Measurements from ENCODE around the gene ZIC5. TPM values are rescaled to one million over a fixed set of nuclear protein-coding genes. Genes with fewer than 3 reads are reported as not detected.

Gene ZIC5
- total RNA-seq = 1 to 10 TPM in 2 of 8 experiments, under 1 TPM in 5, not detected in 1; 0.18 to 1.9 (median 0.33) TPM

DNA sequence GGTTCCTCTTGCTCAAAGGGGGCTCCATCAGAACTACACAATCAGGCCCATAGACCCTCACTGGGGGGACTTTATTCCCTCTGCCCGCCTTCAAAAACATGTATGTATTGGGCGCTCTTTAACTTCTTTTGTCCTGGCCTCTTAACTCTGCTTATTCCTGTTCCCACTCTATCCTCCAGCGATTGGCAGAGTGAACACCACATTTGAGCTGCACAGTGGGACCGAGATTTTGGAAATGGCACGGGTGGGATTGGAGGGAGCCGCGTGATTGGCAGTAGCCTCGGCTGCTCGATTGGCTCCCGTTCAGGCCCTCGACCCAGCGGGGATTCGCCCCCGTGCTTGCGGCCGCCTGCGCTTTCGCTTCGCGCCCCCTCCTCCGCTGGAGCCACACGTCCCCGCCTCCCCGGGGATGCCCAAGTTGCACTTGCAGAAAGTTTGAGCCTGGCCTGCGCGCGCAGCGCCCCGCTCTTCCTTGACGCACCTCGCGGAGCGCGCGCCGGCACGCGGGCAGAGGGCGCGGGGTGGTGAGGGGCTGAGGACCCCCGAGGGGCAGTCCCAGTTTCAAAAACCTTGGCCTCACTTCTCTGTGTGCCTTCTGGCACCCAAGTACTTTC lies at the start of gene ZIC5:
TSS of gene ZIC5 (minus strand) at position 192 of the 614 bp plus-strand sequence. CDS start at position 28, 164 bp downstream.
- Histone ChIP-seq H3K4me1 (replicated peaks in 1 of 2) (peaks cover 0 to 6% of the 10 kb centered on the region in 2 donors), H3K4me3 (peak within 1 kb of the TSS; percentile 23 to 54 (median 28)), H3K27ac (peak within 1 kb of the TSS in 1 of 2 donors; percentile 49)
- in situ Hi-C loops (cut with MboI; ENCODE audit: low pct_unique_long_range_greater_than_20kb in 2 of 9, low sequenced_read_pairs in 9 of 9, unreplicated experiment in 9 of 9) = no loop called here
- 0 to 20% (median 0%) methylated on average over 2 to 6 of the region's 41 CpGs; no CpG with 5 or more reads in 7 of the 10 experiments for WGBS, 10 experiments
- peak in 2 of 8 experiments; percentile 2 to 14 for ATAC-seq (replicated peaks in 6 of 8)

DNA sequence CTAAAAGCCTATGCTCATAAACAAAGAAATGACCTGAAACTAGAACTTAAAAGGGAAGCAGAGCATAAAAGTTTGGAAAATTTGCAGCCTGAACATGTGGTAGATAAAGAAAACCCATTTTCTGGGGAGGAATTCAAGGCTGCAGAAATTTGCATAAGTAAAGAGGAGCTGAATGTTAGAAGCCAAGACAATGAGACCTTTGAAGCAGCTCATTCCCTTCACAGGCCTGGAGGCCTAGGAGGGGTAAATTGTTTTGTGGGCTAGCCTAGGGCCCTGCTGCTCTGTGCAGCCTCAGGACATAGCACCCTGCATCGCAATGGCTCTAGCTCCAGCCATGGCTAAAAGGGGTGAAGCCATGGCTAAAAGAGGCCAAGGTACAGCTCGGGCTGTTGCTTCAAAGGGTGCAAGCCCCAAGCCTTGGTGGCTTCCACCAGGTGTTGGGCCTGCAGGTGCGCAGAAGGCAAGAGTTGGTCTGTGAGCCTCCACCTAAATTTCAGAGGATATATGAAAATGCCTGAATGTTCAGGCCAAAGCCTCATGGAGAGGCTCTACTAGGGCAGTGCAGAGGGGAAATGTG lies 48.3 kb upstream of the ZIC5 start:
- WGBS, 10 experiments = 60 to 100% (median 82%) methylated on average over 1 to 2 of the region's 3 CpGs; no CpG with 5 or more reads in 4 of the 10 experiments
- ATAC-seq (replicated peaks in 6 of 8) = no peak
- no peak overlapping the region for H3K4me3 ChIP-seq
- in situ Hi-C loops (cut with MboI; ENCODE audit: low pct_unique_long_range_greater_than_20kb in 2 of 9, low sequenced_read_pairs in 9 of 9, unreplicated experiment in 9 of 9) = no loop called here
- no peak overlapping the region for H3K27ac ChIP-seq
- H3K4me1 ChIP-seq (replicated peaks in 1 of 2) = no peaks in the 10 kb centered on the region

DNA sequence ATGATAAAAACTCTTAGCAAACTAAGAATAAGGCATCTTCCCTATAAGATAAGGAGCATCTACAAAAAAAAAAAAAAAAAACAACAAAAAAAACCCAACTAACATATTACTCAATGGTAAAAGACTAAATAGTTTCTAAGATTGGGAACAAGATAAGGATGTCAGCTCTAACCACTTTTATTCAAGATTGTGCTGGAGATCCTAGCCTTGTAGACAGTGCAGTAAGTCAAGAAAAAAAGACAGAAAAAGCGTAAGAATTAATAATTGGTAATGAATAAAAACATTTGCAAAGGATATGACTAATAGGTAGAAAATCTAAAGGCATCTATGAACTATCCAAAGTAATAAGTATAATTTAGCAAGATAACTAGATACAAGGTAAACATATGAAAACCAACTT lies 43.1 kb upstream of the ZIC5 start:
- WGBS, 10 experiments = 43 to 100% (median 91%) methylated on average over 1 of the region's 1 CpG
- Histone ChIP-seq H3K27ac (no peak overlapping the region), H3K4me3 (no peak overlapping the region), H3K4me1 (replicated peaks in 1 of 2) (no peaks in the 10 kb centered on the region)
- no peak for ATAC-seq (replicated peaks in 6 of 8)
- in situ Hi-C loops (cut with MboI; ENCODE audit: low pct_unique_long_range_greater_than_20kb in 2 of 9, low sequenced_read_pairs in 9 of 9, unreplicated experiment in 9 of 9) = no loop called here

DNA sequence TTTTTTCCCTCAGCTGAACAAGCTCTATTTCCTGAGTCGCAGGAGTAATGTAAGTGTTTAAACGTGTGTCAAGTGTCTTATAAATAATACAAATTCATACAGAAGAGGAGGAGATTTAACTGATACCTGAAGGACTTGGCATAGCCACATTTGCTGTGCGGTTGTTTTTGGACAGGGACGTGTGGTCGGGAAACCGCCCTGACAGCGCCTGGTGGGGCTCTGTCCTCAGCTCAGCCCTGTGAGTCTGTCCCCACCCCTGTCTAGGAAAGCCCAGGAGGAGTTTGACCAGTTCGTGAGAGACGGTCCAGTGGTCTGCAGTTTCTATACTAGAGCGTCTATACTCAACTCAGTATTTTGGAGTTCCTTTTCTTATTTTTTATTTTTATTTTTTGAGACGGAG lies 26.7 kb upstream of the ZIC5 start:
- WGBS, 10 experiments = 74 to 92% (median 80%) methylated on average over 1 to 11 of the region's 11 CpGs; no CpG with 5 or more reads in 3 of the 10 experiments
- Histone ChIP-seq H3K4me1 (replicated peaks in 1 of 2) (no peaks in the 10 kb centered on the region), H3K27ac (no peak overlapping the region), H3K4me3 (no peak overlapping the region)
- in situ Hi-C loops (cut with MboI; ENCODE audit: low pct_unique_long_range_greater_than_20kb in 2 of 9, low sequenced_read_pairs in 9 of 9, unreplicated experiment in 9 of 9) = loop anchor here in 1 of 9 experiments (25.0 kb wide), 1 partner anchor 336 kb away; no protein-coding TSS in a partner anchor
- ATAC-seq (replicated peaks in 6 of 8) = no peak

DNA sequence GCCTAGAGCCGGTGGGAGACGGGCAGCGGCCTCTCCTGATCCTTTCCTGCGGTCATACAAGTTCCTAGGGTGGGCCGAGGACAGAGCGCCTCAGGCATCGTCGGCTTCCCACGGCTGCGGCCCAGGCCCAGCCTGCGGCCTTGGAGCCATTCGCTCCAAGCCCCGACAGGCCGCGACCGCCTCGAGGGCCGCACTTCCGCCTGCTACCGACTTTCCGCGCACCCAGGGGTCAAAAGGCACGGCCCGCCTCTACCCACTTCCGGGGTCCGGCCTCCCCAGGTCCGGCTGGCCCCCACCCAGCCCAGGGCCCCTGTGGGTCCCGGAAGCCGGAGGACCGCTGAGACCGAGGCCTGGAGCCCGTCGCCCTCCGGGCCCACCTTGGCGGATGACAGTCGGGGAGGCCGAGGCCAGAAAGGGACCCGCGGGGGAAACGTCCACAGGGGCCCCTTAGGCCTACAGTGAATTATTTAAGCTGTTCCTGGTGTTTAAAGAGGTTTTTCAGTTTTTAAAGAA lies 26.2 kb upstream of the ZIC5 start:
- no peak for ATAC-seq (replicated peaks in 6 of 8)
- Histone ChIP-seq H3K27ac (no peak overlapping the region), H3K4me3 (no peak overlapping the region), H3K4me1 (replicated peaks in 1 of 2) (no peaks in the 10 kb centered on the region)
- in situ Hi-C loops (cut with MboI; ENCODE audit: low pct_unique_long_range_greater_than_20kb in 2 of 9, low sequenced_read_pairs in 9 of 9, unreplicated experiment in 9 of 9) = loop anchor here in 1 of 9 experiments (25.0 kb wide), 1 partner anchor 335 kb away; no protein-coding TSS in a partner anchor
- 62 to 100% (median 84%) methylated on average over 3 to 13 of the region's 40 CpGs; no CpG with 5 or more reads in 6 of the 10 experiments for WGBS, 10 experiments

DNA sequence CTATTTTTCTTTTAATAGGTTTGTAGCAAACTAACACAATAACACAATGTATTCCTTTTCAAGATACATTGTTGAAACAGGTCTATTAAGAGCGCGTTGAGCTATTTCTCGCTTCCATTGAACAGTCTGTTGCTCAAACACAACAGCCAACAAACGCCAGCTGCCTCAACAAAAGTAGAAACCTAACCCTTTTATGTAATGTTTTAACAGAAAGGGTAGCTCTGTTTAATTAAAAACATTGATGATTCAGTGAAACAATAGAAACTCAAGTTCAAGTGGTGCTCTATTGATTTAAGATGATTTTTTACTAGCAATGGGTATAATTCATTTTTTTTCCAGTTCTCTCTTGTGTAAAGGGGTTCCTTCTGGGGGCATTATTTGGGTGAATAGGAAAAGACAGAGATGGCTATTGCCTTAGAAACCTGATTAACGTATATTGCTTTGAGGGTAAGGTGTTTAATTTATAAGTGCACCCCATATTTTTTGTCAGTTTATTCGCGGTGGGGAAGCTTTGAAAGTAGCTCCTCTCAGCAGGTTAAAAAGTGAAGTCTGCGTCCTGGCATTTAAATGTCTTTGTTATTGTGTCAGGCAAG lies 24.9 kb upstream of the ZIC5 start:
- WGBS, 10 experiments = 0 to 60% (median 30%) methylated on average over 1 to 8 of the region's 8 CpGs
- no peaks in the 10 kb centered on the region for H3K4me1 ChIP-seq (replicated peaks in 1 of 2)
- H3K27ac ChIP-seq = no peak overlapping the region
- in situ Hi-C loops (cut with MboI; ENCODE audit: low pct_unique_long_range_greater_than_20kb in 2 of 9, low sequenced_read_pairs in 9 of 9, unreplicated experiment in 9 of 9) = loop anchor here in 1 of 9 experiments (25.0 kb wide), 1 partner anchor 334 kb away; no protein-coding TSS in a partner anchor
- ATAC-seq (replicated peaks in 6 of 8) = no peak
- H3K4me3 ChIP-seq = no peak overlapping the region

DNA sequence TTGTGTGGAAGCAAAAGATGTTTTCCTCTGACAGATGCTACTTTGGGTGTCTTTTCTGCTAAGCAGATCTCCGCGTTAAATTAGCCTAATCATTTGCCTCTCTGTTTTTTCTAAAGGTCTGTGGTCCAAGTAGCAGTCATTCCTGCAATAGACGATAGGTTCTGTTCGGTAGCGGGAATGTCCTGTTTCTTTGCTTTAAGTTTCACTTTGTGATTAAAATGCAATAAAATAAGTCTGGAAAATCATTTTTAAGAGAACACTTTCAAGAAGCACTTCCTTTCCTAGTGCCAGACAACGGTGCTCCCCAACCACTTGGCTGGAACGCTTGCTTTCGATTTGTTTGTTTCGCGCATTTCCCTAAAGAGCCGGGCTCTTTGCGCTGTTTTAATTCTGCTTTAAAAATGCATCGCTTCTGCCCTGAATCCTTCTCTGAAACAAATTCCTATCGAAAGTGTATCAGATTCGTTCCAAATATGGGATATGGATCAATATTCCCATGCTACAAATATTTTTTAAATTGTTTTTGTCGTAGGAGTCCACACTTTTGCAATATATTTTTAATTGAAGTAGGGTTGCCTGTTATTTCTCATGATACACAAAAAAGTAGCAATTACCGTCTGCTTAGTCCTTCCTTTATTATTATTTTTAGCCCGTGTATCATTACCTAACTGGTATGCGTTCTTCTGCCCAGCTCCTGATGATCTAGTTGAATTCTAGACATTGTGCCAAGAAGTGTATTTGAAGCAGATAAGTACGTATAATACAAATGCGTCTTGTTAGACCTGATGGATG lies 24.2 kb upstream of the ZIC5 start:
- H3K27ac ChIP-seq = no peak overlapping the region
- H3K4me1 ChIP-seq (replicated peaks in 1 of 2) = no peaks in the 10 kb centered on the region
- no peak overlapping the region for H3K4me3 ChIP-seq
- in situ Hi-C loops (cut with MboI; ENCODE audit: low pct_unique_long_range_greater_than_20kb in 2 of 9, low sequenced_read_pairs in 9 of 9, unreplicated experiment in 9 of 9) = loop anchor here in 1 of 9 experiments (25.0 kb wide), 1 partner anchor 333 kb away; no protein-coding TSS in a partner anchor
- ATAC-seq (replicated peaks in 6 of 8) = no peak
- 4 to 32% (median 16%) methylated on average over 3 to 21 of the region's 21 CpGs for WGBS, 10 experiments

DNA sequence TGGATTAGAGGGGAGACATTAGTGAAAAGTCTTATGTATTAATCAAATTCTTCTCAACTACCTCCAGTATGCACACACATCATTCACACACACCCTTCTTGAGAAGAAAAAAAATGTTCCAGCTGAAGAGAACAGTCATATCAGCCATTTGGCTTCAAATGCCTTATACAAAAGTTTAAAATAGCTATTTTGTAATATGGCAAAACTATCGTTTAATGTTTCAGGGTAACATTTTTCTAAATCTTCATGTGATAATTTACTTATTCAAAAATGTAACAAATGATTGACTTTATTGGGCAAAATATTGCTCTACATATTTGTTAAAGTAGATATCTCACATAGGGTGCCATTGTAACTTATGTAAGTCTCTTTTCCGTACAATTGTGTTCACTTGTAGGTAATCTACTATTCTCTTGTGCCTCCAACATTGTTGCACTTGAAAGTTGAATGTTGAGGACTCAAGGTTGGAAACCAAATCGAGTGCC lies 23.6 kb upstream of the ZIC5 start:
- in situ Hi-C loops (cut with MboI; ENCODE audit: low pct_unique_long_range_greater_than_20kb in 2 of 9, low sequenced_read_pairs in 9 of 9, unreplicated experiment in 9 of 9) = loop anchor here in 1 of 9 experiments (25.0 kb wide), 1 partner anchor 333 kb away; no protein-coding TSS in a partner anchor
- Histone ChIP-seq H3K27ac (no peak overlapping the region), H3K4me1 (replicated peaks in 1 of 2) (no peaks in the 10 kb centered on the region), H3K4me3 (no peak overlapping the region)
- ATAC-seq (replicated peaks in 6 of 8) = no peak
- WGBS, 10 experiments = 0 to 42% (median 11%) methylated on average over 1 to 3 of the region's 3 CpGs; no CpG with 5 or more reads in 1 of the 10 experiments

DNA sequence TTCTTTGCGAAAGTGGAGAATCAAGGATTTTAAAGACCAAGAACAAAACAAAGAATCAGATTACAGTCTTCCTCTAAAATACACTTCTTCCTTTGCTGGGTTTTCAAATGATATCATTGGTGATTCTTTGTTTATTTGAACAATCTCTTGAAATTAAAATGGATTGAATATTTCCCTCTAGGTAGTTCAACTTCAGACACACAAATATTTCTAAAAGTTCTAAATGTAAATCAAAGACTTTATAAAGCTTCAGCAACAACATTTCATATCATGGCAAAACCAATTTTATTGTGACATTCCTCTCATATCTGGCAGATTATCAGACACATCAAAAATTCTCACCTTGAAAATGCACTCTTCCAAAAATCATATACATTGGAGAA lies 23.1 kb upstream of the ZIC5 start:
- Histone ChIP-seq H3K4me1 (replicated peaks in 1 of 2) (no peaks in the 10 kb centered on the region), H3K4me3 (no peak overlapping the region), H3K27ac (no peak overlapping the region)
- in situ Hi-C loops (cut with MboI; ENCODE audit: low pct_unique_long_range_greater_than_20kb in 2 of 9, low sequenced_read_pairs in 9 of 9, unreplicated experiment in 9 of 9) = loop anchor here in 1 of 9 experiments (25.0 kb wide), 1 partner anchor 332 kb away; no protein-coding TSS in a partner anchor
- no peak for ATAC-seq (replicated peaks in 6 of 8)
- WGBS, 10 experiments = 0 to 80% (median 25%) methylated on average over 1 of the region's 1 CpG; no CpG with 5 or more reads in 1 of the 10 experiments

DNA sequence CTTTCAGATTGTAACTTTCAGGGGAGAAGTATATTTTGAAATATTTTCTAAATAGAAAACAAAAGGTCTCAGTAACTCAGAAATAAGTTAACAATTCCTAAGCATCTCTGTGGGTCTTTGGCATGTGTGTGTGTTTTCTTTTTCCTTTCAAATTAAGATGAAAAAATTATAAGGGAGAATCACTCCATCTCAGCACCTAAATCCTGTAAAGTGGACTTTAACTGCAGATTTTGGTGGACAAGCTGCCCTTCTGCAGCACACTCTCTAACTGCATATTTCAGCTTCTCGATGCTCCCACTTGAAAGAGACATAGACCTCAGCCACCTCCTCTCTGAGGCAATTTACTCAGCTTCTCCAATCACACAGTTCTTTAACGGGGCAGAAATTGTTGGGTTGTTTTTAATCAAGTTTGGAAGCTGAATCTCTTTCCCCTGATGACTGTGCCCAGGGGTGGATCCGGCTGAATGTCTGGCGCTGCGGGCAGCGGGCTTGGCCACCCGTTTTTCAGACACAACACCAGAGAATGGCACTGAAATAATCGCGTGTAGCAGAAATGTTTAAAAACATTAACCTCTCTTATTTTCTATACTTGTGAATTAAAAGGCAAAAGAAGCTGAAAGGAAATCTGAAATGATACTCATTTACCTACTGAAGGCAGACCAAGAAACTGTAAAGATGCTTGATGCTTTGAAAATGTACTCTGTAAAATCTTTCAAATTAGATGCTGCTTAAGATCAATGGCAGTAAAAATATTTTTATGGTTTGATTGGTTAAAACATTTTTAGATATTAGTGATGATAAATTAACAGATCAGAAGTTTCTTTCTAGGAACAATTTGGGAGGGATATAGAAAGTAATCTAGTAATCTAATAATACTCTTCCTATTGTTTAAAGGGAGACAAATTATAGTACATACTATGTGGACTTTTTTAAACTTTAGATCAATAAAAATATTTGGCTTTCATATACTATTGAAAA lies 22.4 kb upstream of the ZIC5 start:
- in situ Hi-C loops (cut with MboI; ENCODE audit: low pct_unique_long_range_greater_than_20kb in 2 of 9, low sequenced_read_pairs in 9 of 9, unreplicated experiment in 9 of 9) = loop anchor here in 1 of 9 experiments (25.0 kb wide), 1 partner anchor 332 kb away; no protein-coding TSS in a partner anchor
- no peak overlapping the region for H3K4me3 ChIP-seq
- no peak overlapping the region for H3K27ac ChIP-seq
- no peaks in the 10 kb centered on the region for H3K4me1 ChIP-seq (replicated peaks in 1 of 2)
- no peak for ATAC-seq (replicated peaks in 6 of 8)
- WGBS, 10 experiments = 0 to 55% (median 14%) methylated on average over 1 to 6 of the region's 9 CpGs; no CpG with 5 or more reads in 3 of the 10 experiments

DNA sequence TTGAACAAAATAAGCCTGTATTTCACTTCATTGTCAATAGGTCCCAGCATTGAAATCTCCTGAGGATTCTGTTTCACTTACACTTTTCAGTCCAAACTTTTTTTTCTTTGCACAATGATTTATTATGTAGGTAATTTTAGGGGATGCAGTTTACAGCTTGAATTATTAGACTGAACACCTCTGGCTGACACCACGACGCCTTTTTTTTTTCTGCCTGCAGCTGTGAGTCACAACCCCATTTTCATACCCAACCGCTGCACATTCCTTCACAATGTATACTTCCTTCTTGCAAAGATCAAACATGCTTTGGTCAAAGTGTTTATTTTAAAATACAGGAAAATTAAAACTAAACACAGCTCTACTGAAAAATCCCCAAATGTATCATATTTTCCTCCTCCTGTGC lies 21.4 kb upstream of the ZIC5 start:
- WGBS, 10 experiments = 20 to 63% (median 33%) methylated on average over 1 to 3 of the region's 3 CpGs; no CpG with 5 or more reads in 3 of the 10 experiments
- in situ Hi-C loops (cut with MboI; ENCODE audit: low pct_unique_long_range_greater_than_20kb in 2 of 9, low sequenced_read_pairs in 9 of 9, unreplicated experiment in 9 of 9) = loop anchor here in 1 of 9 experiments (25.0 kb wide), 1 partner anchor 331 kb away; no protein-coding TSS in a partner anchor
- no peak for ATAC-seq (replicated peaks in 6 of 8)
- H3K4me1 ChIP-seq (replicated peaks in 1 of 2) = no peaks in the 10 kb centered on the region
- no peak overlapping the region for H3K4me3 ChIP-seq
- H3K27ac ChIP-seq = no peak overlapping the region
